ENCODE measurements around the gene LCP2.
A peak's percentile ranks its signal among the peaks of the same experiment; 100 is the strongest.

LCP2 gene

DNA sequence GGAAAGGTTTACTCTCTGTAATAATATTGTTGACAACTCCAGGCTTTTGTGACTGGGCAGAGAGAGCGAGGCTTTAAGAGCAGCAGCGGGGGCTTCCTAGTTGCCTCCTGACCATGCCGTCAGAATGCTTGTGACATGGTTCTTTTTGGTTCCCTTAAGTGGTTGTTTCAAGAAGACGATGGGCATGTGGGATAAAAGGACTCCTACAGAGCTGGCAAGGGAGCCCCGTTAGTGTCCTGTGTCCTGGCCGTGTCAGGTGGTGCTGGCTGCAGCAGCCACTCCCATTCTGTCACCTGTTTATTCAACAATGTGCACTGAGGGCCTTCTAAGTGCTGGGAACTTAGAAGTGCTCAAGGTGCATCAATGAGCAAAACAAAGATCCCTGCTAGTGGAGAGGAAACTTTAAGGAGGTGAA is 19.7 kb downstream of the LCP2 start:
- no peak overlapping the region for H3K4me3 ChIP-seq (ENCODE audit: low read length)
- no peak for DNase-seq (ENCODE audit: low read depth)
- TF ChIP-seq, protein P1, sequence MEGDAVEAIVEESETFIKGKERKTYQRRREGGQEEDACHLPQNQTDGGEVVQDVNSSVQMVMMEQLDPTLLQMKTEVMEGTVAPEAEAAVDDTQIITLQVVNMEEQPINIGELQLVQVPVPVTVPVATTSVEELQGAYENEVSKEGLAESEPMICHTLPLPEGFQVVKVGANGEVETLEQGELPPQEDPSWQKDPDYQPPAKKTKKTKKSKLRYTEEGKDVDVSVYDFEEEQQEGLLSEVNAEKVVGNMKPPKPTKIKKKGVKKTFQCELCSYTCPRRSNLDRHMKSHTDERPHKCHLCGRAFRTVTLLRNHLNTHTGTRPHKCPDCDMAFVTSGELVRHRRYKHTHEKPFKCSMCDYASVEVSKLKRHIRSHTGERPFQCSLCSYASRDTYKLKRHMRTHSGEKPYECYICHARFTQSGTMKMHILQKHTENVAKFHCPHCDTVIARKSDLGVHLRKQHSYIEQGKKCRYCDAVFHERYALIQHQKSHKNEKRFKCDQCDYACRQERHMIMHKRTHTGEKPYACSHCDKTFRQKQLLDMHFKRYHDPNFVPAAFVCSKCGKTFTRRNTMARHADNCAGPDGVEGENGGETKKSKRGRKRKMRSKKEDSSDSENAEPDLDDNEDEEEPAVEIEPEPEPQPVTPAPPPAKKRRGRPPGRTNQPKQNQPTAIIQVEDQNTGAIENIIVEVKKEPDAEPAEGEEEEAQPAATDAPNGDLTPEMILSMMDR (conservative IDR thresholded peaks at IDR 0.05; ENCODE audit: low read depth, low read length): no peak

DNA sequence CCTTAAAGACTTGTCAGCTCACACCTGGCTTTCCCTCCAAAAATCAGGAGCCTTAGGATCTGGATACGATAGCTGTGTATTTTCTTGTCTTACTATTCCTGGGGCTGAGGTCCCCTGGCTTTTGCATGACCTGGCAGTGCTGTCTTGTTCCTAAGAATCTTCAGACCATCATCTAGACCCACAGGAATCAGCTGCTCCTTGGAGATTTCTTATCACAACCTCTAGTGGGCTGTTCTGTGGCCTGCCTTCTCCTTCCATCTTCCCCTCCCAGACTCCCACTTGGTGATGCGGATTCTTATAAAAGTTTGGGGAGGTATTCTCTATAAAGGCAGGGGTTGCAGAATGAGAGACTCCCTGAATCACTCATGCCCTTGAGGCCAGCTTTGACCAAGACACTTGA is 21.4 kb downstream of the LCP2 start:
- no peak overlapping the region for H3K4me3 ChIP-seq (ENCODE audit: low read length)
- TF ChIP-seq, protein P1 (conservative IDR thresholded peaks at IDR 0.05; ENCODE audit: low read depth, low read length): no peak
- DNase-seq (ENCODE audit: low read depth): no peak

DNA sequence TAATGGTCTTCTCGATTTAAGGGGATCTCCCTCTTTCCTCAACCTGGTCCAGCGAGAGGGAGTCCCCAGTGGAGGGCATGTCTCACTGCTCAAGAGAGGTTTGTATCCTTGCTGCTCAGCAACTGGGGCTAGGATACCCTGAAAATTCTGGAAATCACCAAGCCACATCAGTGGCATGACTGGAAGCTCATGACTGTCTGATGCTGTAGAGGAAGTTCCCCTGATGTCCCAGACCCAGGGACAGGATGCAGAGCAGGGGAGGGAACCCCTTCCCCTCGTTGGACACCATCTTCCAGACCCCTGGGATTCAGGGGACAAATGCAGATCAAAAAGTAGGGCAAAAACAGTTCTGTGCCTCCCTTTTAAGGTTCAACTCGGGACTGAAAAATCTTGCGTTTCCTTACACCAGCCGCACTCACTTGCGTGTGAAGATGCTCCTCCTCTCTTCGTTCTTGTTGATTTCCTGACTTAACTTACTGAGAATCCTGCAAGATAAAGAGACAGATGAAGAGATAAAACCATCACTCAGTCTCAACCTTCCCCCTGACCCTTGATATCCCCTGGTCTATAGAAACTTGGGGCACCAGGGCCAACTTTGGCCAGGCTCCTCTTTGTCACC is 22.1 kb downstream of the LCP2 start:
- TF ChIP-seq, protein P1 (conservative IDR thresholded peaks at IDR 0.05; ENCODE audit: low read depth, low read length): no peak
- DNase-seq (ENCODE audit: low read depth): no peak
- no peak overlapping the region for H3K4me3 ChIP-seq (ENCODE audit: low read length)

DNA sequence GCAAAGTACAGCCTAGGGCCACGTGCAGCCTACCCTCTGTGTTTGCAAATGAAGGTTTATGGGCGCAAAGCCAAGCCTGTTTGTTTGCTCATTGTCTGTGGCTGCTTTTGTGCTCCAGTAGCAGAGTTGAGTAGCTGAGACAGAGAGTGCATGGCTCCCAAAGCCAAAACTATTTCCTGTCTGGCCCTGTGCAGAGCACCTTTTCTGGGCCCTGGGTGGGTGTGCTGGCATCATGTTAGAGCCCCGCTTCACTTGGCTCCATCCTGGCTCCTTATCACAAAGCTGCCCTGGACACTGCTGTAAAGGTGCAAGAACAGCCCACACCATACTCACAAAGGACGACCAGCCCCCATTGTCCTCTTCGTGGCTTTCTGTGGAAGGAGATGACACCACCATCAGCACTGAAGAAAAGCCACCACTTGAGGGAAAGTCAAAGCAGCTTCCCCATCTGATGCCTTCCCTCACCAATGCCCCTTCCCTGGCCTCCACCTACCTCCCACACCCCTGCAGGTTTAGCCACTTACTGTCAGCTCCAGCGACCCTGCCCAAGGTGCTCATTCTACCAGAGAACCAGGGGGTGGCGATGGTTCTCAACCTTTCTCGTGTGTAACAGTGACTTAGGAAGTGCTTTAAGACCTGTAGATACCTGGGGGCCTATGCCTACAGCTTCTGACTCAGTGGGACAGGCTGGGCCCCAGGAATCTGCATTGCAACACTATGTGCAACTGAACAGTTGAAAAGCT is 23.4 kb downstream of the LCP2 start:
- peak; percentile 2 for DNase-seq (ENCODE audit: low read depth)
- no peak overlapping the region for H3K4me3 ChIP-seq (ENCODE audit: low read length)
- TF ChIP-seq, protein P1 (conservative IDR thresholded peaks at IDR 0.05; ENCODE audit: low read depth, low read length): peak; percentile 34

DNA sequence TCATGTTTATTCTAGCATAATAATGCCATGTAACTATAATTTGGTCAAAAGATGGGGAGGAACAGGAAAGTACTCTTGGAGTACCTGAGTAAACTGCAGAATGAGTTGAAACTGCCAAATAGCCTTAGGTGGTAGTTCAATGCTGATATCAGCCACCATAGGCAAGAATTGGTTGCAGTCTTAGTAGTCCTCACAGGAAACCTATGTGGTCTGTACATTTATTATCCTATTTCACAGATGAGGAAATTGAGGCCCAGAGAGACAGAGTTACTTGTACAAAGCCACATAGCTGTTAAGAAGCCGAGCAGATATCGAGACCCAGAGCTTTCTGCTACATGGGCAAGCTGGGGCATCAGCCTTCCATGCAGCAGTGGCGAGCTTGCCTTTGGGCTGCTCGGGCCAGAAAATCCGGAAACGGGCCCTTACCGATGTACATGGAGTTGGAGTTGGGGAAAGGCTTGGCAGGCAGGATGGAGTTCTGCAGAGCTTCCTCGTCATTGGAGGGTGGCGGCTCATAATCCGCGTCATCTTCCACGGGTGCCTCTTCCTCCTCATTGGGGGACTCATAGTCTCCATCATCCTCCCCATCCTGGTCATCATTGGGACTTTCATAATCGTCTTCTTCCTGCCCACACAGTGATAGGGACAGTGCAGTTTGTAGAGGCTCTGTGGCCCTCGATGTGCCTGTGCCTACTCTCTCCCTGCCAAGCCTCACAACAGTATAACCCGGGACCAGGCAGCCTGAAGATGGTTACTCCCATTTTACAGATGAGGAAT is 27.1 kb downstream of the LCP2 start:
- DNase-seq (ENCODE audit: low read depth): no peak
- no peak overlapping the region for H3K4me3 ChIP-seq (ENCODE audit: low read length)
- TF ChIP-seq, protein P1 (conservative IDR thresholded peaks at IDR 0.05; ENCODE audit: low read depth, low read length): no peak

DNA sequence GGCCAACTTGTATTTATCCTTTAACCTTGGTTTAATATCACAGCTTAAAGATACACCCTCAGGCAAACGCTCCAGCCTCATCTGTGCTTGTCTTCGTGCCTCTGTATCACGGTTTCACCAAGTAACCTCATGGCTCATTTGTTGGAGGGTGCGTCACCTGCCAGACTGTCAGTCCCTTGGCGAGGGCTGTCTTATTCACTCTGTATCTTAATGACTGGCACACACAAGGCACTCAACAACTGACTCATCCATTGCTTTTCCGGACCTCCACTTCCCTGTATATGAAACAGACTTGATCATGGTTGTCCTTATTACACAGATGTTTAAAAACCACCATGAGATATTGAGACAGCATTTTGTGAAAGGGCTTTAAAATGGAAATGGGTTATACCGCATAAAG is 28.0 kb downstream of the LCP2 start:
- TF ChIP-seq, protein P1 (conservative IDR thresholded peaks at IDR 0.05; ENCODE audit: low read depth, low read length): no peak
- no peak overlapping the region for H3K4me3 ChIP-seq (ENCODE audit: low read length)
- no peak for DNase-seq (ENCODE audit: low read depth)

All from retinal pigment epithelial cell (primary cell).